Heart right ventricle (tissue), 16 donors: ENCODE results near the gene SPEM3. TPM values are rescaled to one million over a fixed set of nuclear protein-coding genes. Genes with fewer than 3 reads are reported as not detected.

Source experiments
- ATAC-seq, 8 donors: fragments of 200-7000 bp; cut with Tn5 transposase; one replicate each; pipeline ENCODE4 v1.9.1; 2020; ENCODE audit warnings: mild to moderate bottlenecking in 8 of 8, moderate library complexity in 8 of 8, moderate number of reproducible peaks in 1 of 8
- DNase-seq, 2 donors: peaks; one replicate each; pipeline ENCODE4 v3.0.0-alpha.2; 2020
- H3K27ac ChIP-seq, 10 donors: fragments of 200-600 bp; sonication (generic) in 2 of 10; one replicate each; pipeline versions ENCODE4 v1.5.0 to v1.8.0; 2020 to 2022; ENCODE audit warnings: mild to moderate bottlenecking in 3 of 10
- H3K27me3 ChIP-seq, 7 donors: fragments of 200-600 bp; one replicate each; pipeline ENCODE4 v1.8.0; 2021 to 2022; ENCODE audit warnings: mild to moderate bottlenecking in 2 of 7
- H3K36me3 ChIP-seq, 9 donors: fragments of 200-600 bp; sonication (generic) in 1 of 9; one replicate each; pipeline versions ENCODE4 v1.5.0 to v1.8.0; 2020 to 2022; ENCODE audit warnings: mild to moderate bottlenecking in 2 of 9
- H3K4me1 ChIP-seq, 9 donors: fragments of 200-600 bp; sonication (generic) in 1 of 9; one replicate each; pipeline versions ENCODE4 v1.5.0 to v1.8.0; 2020 to 2022; ENCODE audit warnings: mild to moderate bottlenecking in 4 of 9
- H3K4me3 ChIP-seq, 10 donors: fragments of 200-600 bp; sonication (generic) in 2 of 10; one replicate each; pipeline versions ENCODE4 v1.5.0 to v1.8.0; 2020 to 2022; ENCODE audit warnings: mild to moderate bottlenecking in 7 of 10, moderate library complexity in 2 of 10
- H3K9me3 ChIP-seq, 11 donors: fragments of 200-600 bp in 10 of 11; sonication (generic) in 2 of 11; one replicate each; pipeline versions ENCODE4 v1.5.0 to v1.8.0; 2013 to 2022; ENCODE audit warnings: mild to moderate bottlenecking in 2 of 11, control low read depth in 1 of 11, moderate library complexity in 1 of 11
- CTCF ChIP-seq, 9 donors: fragments of 200-600 bp; sonication (generic) in 2 of 9; IDR thresholded peaks; one replicate each; pipeline versions ENCODE4 v1.5.0 to v1.8.0; 2021 to 2022; ENCODE audit warnings: antibody characterized with exemption in 9 of 9, mild to moderate bottlenecking in 5 of 9, moderate library complexity in 1 of 9
- WGBS, 2 donors: extraction: QIAGEN DNeasy Blood & Tissue Kit; methylation state at CpG; one replicate each; pipeline ENCODE4 v1.1.7; 2013; ENCODE audit warnings: inconsistent platforms in 1 of 2; 5-methylcytosine and 5-hydroxymethylcytosine counted together
- intact Hi-C, 10 donors: fragments of 100-400 bp; cut with DNase I; formaldehyde crosslinking; loops; one replicate each; pipeline versions ENCODE4 v1.11.1 to v1.14.2; 2022
- long read RNA-seq, 3 donors: library from polyadenylated mRNA; unstranded; transcript quantifications; one replicate each; pipeline ENCODE4 v2.0.0, GENCODE V29; 2020 to 2021
- polyA plus RNA-seq, 2 donors: library from polyadenylated mRNA; stranded (reverse); fragments of 200-250 nt; gene quantifications; one replicate each; pipeline ENCODE4 v1.2.3, GENCODE V29; 2013
- total RNA-seq, 10 donors: library from RNA; stranded (reverse); fragmentation: NEBNext Ultra II Directional in 3 of 10; extraction: Animal tissue kit (Norgen Biotek cat#: 25700) in 3 of 10; gene quantifications; one replicate each; pipeline versions ENCODE4 v1.2.1 to v1.2.4, GENCODE V29; 2021 to 2023
- donor health status: Arrhythmogenic right ventricular cardiomyopathy.
- donor health status: ischemic (EF 13 %, LVEDD 7.1; RV severe dilation, severe dysfunction).
- donor health status: healthy with polysubstance abuse.
- donor health status: DM: no; HTN: yes; CAD: no.
- donor health status: DM: no; HTN: no; CAD: no.
- donor health status: ischemic (EF 25% LVEDD 6.9; RV normal size, moderate dysfunction).
- donor health status: ischemic (EF 25% LVEDD 5.7; RV mildly dilated, moderate dysfunction).
- donor health status: healthy.
- donor health status: DM: yes; HTN: yes; CAD: no.
- donor health status: Ischemic cardiomyopathy.
- donor health status: ischemic (EF 35%, LVEDD 5.7; RV mildly dilated, moderate dysfunction).
- donor health status: nonischemic (EF 11% LVEDD 7.7; RV severe dilation, severe dysfunction).
- donor health status: DM: yes; HTN: yes; CAD: no.
- donor health status: PGD.
- donor health status: ischemic (EF 29% LVEDD 5.4; RV normal size, mild dysfunction).
- donor health status: nonischemic (EF 23%, LVEDD 6.1; RV moderate dilation, normal function).

SPEM3 gene
- total RNA-seq, result not detected
- polyA plus RNA-seq, result not detected
- long read RNA-seq, donor 1, result 0 reads
- long read RNA-seq, donor 2, result 0 reads
- long read RNA-seq, donor 3, result 0 reads

GRCh38 chr17:7428557-7428956 is at the start of gene SPEM3:
TSS of gene SPEM3 (plus strand) at chr17:7428857. CDS start at chr17:7428903, 46 bp downstream.
- no peak for ATAC-seq
- H3K27ac ChIP-seq, result no peak within 1 kb of the TSS
- no peaks in the 10 kb centered on the region for H3K27me3 ChIP-seq
- no peak for TF ChIP-seq CTCF (IDR thresholded peaks at IDR 0.05)
- no peaks in the 10 kb centered on the region for H3K4me1 ChIP-seq
- no peaks in the 10 kb centered on the region for H3K36me3 ChIP-seq
- no peak within 1 kb of the TSS for H3K4me3 ChIP-seq
- intact Hi-C loops, result no loop called here
- DNase-seq, result no peak
- 68 to 73% methylated on average over 5 of the region's 5 CpGs for WGBS, 2 donors
- H3K9me3 ChIP-seq, result no peaks in the 10 kb centered on the region

GRCh38 chr17:7379134-7379533 is 49.5 kb upstream of the SPEM3 start:
- Histone ChIP-seq H3K27me3 (peaks cover 0 to 55% (median 0%) of the 10 kb centered on the region in 7 donors), H3K4me1 (peaks cover 6 to 29% (median 26%) of the 10 kb centered on the region in 9 donors), H3K4me3 (no peak overlapping the region), H3K9me3 (peaks cover 0 to 5% (median 0%) of the 10 kb centered on the region in 11 donors), H3K27ac (no peak overlapping the region), H3K36me3 (no peaks in the 10 kb centered on the region)
- intact Hi-C loops, result no loop called here
- ATAC-seq, result no peak
- no peak for DNase-seq
- WGBS, 2 donors, result 92% methylated on average over 3 of the region's 3 CpGs
- no peak for TF ChIP-seq CTCF (IDR thresholded peaks at IDR 0.05)

GRCh38 chr17:7380321-7380720 is 48.3 kb upstream of the SPEM3 start:
- Histone ChIP-seq H3K36me3 (no peaks in the 10 kb centered on the region), H3K4me1 (peaks cover 6 to 33% (median 30%) of the 10 kb centered on the region in 9 donors), H3K9me3 (peaks cover 0 to 5% (median 0%) of the 10 kb centered on the region in 11 donors), H3K4me3 (peak overlapping the region in 9 of 10 donors; percentile 31 to 59 (median 50)), H3K27me3 (peaks cover 0 to 61% (median 0%) of the 10 kb centered on the region in 7 donors), H3K27ac (peak overlapping the region in 9 of 10 donors; percentile 23 to 79 (median 67))
- peak in 1 of 9 donors; percentile 7 for TF ChIP-seq CTCF (IDR thresholded peaks at IDR 0.05)
- peak; percentile 61 to 89 (median 82) for ATAC-seq
- peak; percentile 54 to 73 for DNase-seq
- intact Hi-C loops, result no loop called here
- 18 to 21% methylated on average over 7 of the region's 7 CpGs for WGBS, 2 donors

- peak; percentile 31 to 77 (median 62) for ATAC-seq
- Histone ChIP-seq H3K4me3 (peak within 1 kb of the TSS in 9 of 10 donors; percentile 31 to 59 (median 50)), H3K9me3 (peaks cover 0 to 5% (median 0%) of the 10 kb centered on the region in 11 donors), H3K36me3 (no peaks in the 10 kb centered on the region), H3K27ac (peak within 1 kb of the TSS in 9 of 10 donors; percentile 23 to 79 (median 67)), H3K27me3 (peaks cover 0 to 61% (median 0%) of the 10 kb centered on the region in 7 donors), H3K4me1 (peaks cover 6 to 33% (median 30%) of the 10 kb centered on the region in 9 donors)
- DNase-seq, result peak; percentile 52 to 57
- no peak for TF ChIP-seq CTCF (IDR thresholded peaks at IDR 0.05)
- WGBS, 2 donors, result 4 to 5% methylated on average over 48 to 52 of the region's 52 CpGs
- intact Hi-C loops, result no loop called here
Observed at GRCh38 chr17:7380855-7381683, 47.6 kb upstream of the SPEM3 start, which contains the start of gene TNK1. TSS of gene TNK1 (plus strand) at chr17:7381089. CDS start at chr17:7382927, 1,838 bp downstream.
